Inflammatory macrophage treated with lipopolysaccharide for 4 hours (primary cell): ENCODE results near the gene CDH4.

Source experiments
- DNase-seq: peaks from one replicate; pipeline ENCODE4 v3.0.0-alpha.2; 2020

The CDH4 gene

GRCh38 chr20:61284752-61285151 is 32.7 kb downstream of the CDH4 start:
- no peak for DNase-seq

- no peak for DNase-seq
Measured at GRCh38 chr20:61285152-61285645, 33.1 kb downstream of the CDH4 start.

- DNase-seq = no peak
Measured at GRCh38 chr20:61285691-61286090, 33.6 kb downstream of the CDH4 start.

- no peak for DNase-seq
Measured at GRCh38 chr20:61287583-61288275, 35.7 kb downstream of the CDH4 start.

- DNase-seq = no peak
Measured at GRCh38 chr20:61288331-61288784, 36.3 kb downstream of the CDH4 start.

GRCh38 chr20:61289166-61289565 is 37.1 kb downstream of the CDH4 start:
- DNase-seq = no peak

- no peak for DNase-seq
Measured at GRCh38 chr20:61290721-61291120, 38.7 kb downstream of the CDH4 start.

GRCh38 chr20:61291166-61291829 is 39.2 kb downstream of the CDH4 start:
- no peak for DNase-seq

GRCh38 chr20:61292391-61292790 is 40.3 kb downstream of the CDH4 start:
- no peak for DNase-seq

- DNase-seq = no peak
Measured at GRCh38 chr20:61292821-61293612, 41.0 kb downstream of the CDH4 start.

- DNase-seq = no peak
Measured at GRCh38 chr20:61293951-61294350, 41.9 kb downstream of the CDH4 start.

- no peak for DNase-seq
Measured at GRCh38 chr20:61295249-61295648, 43.2 kb downstream of the CDH4 start.

- DNase-seq = no peak
Measured at GRCh38 chr20:61295682-61296628, 43.9 kb downstream of the CDH4 start.

- DNase-seq = no peak
Measured at GRCh38 chr20:61296629-61297019, 44.6 kb downstream of the CDH4 start.

GRCh38 chr20:61297491-61297890 is 45.4 kb downstream of the CDH4 start:
- no peak for DNase-seq

- DNase-seq = no peak
Measured at GRCh38 chr20:61297986-61298385, 45.9 kb downstream of the CDH4 start.

- DNase-seq = no peak
Measured at GRCh38 chr20:61298661-61299060, 46.6 kb downstream of the CDH4 start.

- DNase-seq = no peak
Measured at GRCh38 chr20:61299104-61299503, 47.0 kb downstream of the CDH4 start.

- DNase-seq = no peak
Measured at GRCh38 chr20:61299618-61300017, 47.6 kb downstream of the CDH4 start.

GRCh38 chr20:61300293-61300692 is 48.2 kb downstream of the CDH4 start:
- no peak for DNase-seq

GRCh38 chr20:61300709-61301108 is 48.6 kb downstream of the CDH4 start:
- DNase-seq = no peak

- DNase-seq = no peak
Measured at GRCh38 chr20:61301711-61302525, 49.9 kb downstream of the CDH4 start.
